Measurements from ENCODE around the gene OR2AK2.

- TF ChIP-seq CREB1 (IDR thresholded peaks at IDR 0.05; ENCODE audit: low read depth) (no peak), EP300 (IDR thresholded peaks at IDR 0.05; ENCODE audit: borderline replicate concordance) (no peak), TAF1 (IDR thresholded peaks at IDR 0.05; ENCODE audit: low read depth) (no peak), REST (IDR thresholded peaks at IDR 0.05; ENCODE audit: low read depth) (no peak), MAX (IDR thresholded peaks at IDR 0.05) (no peak), EGR1 (IDR thresholded peaks at IDR 0.05) (no peak), RAD21 (IDR thresholded peaks at IDR 0.05; ENCODE audit: low read depth) (no peak), TEAD4 (IDR thresholded peaks at IDR 0.05) (no peak), FOXM1 (IDR thresholded peaks at IDR 0.05; ENCODE audit: borderline replicate concordance, low read depth) (no peak), CEBPB (IDR thresholded peaks at IDR 0.05) (no peak)
Measured at GRCh38 chr1:247961791-247962190, 3.2 kb upstream of the OR2AK2 start.

Data from Ishikawa (cell line).